ENCODE results near the gene PSMD1. TPM values are rescaled to one million over a fixed set of nuclear protein-coding genes. Genes with fewer than 3 reads are reported as not detected.

Gene PSMD1
- total RNA-seq, 4 donors from 2014 or later, result 53.9 to 86.9 (median 64.4) TPM

- TF ChIP-seq CTCF (IDR thresholded peaks at IDR 0.05; ENCODE audit: low read depth), result no peak
Measured at GRCh38 chr2:231059756-231060155, 3.1 kb downstream of the PSMD1 start.

DNA sequence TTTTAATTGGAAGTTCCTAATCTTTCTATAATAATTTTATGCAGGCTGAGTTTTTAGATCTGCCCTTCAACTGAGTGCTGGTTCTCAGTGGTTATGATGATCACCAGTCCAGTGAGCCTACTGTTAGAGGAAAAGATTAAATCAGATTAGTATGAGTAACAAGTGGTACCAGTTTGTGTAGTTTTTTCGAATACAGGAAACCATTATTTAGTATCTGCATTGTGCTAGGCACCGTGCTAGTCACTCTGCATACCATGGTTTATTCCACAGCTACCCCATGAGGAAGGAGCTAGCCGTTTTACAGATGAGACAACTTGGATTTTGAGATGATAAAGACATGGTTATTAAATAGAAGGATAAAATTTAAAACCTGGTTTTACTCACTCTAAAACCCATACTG, 6.1 kb downstream of the PSMD1 start:
- no peak for TF ChIP-seq CTCF (IDR thresholded peaks at IDR 0.05; ENCODE audit: low read depth)

DNA sequence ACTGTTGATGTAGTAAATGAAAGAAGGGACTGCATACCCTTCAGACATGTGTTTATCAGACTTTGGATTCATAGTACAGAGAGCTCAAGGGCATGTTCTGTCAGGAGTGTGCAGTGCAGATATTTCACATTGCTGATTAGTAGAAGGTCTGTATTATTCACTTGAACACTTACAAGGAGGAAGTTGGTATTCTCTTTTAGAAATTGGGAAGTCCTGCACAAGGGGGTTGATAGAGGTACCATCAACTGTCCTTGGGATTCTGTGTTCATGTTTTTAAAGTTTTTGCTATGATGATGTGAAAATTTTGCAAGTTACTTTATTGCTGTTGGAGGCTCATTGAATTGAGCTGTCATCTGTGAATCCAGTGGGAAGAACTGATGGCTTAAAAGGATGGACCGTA, 6.7 kb downstream of the PSMD1 start:
- no peak for TF ChIP-seq CTCF (IDR thresholded peaks at IDR 0.05; ENCODE audit: low read depth)

GRCh38 chr2:231065966-231066365, 9.3 kb downstream of the PSMD1 start:
- TF ChIP-seq CTCF (IDR thresholded peaks at IDR 0.05; ENCODE audit: low read depth), result no peak

DNA sequence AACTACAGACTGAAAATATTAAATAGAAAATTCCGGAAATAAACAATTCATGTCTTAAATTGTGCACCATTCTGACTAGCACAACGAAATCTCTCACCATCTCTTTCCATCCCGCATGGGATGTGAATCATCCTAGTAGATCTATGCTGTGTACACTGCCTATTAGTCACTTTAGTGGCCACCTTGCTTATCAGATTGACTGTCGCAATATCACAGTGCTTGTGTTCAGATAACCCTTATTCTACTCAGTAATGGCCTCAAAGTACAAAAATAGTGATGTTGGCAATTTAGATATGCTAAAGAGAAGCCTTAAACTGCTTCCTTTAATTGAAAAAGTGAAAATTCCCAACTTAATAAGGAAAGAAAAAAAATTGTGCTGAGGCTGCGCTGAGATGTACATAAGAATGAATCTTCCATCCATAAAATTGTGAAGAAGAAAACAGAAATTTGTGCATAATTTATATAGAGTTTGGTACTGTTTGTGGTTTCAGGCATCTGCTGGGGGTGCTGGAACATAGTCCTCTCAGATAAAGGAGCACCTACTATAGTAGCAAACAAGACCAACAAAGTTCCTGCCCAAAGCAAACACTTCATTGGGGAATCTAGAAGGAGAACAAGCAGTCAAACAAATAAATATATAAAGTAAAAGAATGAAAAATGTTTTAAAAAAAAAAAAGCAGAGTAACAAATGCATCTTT, 12.0 kb downstream of the PSMD1 start:
- no peak for TF ChIP-seq CTCF (IDR thresholded peaks at IDR 0.05; ENCODE audit: low read depth)

GRCh38 chr2:231069379-231070054, 12.8 kb downstream of the PSMD1 start:
- TF ChIP-seq CTCF (IDR thresholded peaks at IDR 0.05; ENCODE audit: low read depth), result no peak

GRCh38 chr2:231084565-231084964, 27.9 kb downstream of the PSMD1 start:
- no peak for TF ChIP-seq CTCF (IDR thresholded peaks at IDR 0.05; ENCODE audit: low read depth)
